GM18519 (cell line): Measurements from ENCODE around the gene ABHD12.

Experiments
- ATAC-seq: cut with Tn5 transposase; IDR thresholded peaks from one replicate; pipeline ENCODE4 v1.9.1; 2021; ENCODE audit warnings: mild to moderate bottlenecking, moderate library complexity; ENCODE audit not compliant: unreplicated experiment, low FRiP score

ABHD12 gene

DNA sequence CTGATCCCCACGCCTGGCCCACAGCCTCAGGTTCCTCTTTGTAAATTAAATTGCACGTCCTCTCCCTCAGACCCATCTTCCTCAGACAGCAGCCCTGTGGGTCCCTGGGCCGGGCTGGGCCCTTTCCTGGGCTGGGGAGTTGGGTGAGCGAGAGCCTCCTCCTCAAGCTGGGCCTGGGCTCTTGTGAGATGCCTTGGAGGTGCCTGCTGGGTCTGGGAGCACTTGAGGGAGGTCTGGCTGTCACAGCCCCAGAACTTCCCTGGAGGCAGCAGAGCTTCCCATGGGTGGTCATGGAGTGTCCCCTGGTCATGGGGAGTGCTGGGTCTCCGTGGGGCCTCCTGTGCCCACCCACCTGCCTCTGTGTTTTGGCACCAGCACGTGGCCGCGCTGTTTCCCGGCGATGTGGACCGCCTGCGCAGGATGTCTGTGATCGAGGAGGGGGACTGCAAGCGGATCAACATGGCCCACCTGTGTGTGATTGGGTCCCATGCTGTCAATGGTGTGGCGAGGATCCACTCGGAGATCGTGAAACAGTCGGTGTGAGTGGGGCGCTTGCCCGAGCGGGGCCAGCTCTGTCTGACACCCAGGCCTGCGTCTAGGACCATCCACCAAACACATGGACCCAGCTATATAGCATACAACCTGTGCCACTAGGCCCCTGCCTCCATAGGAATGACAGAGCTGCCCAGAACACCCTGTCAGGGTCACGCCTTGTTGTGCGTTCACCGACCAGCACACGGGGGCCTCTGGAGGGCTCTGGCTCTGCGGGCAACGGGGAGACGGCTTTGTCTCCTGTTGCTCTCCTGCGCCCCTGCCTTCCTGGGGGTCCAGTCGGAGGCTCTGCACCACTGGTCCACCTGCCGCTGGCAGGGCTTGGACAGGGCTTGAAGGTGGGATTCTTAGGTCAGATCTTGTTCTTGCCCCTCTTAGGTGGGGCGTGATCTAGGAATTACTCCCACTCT lies 109.8 kb downstream of the ABHD12 start:
- no peak for ATAC-seq

DNA sequence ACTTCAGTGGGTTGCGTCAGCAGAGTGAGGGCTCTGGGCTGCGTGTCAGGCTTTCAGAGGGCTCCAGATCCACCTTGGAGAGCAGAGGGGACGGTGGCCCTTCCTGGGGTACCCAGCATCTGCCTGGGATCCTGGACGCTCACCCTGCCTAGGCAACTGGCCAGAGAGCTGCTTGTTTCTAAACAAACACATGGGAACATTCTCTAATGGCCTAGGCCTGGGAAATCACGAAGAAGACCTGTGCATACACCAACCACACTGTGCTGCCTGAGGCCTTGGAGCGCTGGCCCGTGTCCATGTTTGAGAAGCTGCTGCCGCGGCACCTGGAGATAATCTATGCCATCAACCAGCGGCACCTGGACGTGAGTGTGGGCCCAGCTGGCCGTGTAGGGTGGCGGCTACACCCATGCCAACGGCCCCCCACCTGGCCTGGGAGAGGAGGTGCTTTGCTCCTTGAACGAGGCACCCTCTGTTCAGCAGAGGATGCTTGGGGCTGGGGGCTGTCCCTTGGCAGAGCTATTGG lies 110.5 kb downstream of the ABHD12 start:
- no peak for ATAC-seq

DNA sequence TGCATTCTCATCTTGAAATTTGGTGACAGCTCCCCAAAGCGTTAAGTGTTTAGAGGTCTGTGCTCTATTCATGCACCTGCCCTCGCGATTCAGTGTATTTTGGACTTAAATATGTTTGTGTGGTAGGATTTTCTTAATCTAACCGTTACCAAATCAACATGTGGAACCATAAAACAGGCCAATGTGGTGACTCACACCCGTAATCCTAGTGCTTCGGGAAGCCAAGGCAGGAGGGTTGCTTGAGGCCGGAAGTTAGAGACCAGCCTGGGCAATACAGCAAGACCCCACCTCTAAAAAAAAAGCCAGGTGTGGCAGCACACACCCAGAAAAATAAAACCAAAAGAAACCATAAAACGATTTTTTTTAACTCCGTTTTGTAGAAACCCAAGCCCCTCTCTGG lies 111.2 kb downstream of the ABHD12 start:
- ATAC-seq: no peak

DNA sequence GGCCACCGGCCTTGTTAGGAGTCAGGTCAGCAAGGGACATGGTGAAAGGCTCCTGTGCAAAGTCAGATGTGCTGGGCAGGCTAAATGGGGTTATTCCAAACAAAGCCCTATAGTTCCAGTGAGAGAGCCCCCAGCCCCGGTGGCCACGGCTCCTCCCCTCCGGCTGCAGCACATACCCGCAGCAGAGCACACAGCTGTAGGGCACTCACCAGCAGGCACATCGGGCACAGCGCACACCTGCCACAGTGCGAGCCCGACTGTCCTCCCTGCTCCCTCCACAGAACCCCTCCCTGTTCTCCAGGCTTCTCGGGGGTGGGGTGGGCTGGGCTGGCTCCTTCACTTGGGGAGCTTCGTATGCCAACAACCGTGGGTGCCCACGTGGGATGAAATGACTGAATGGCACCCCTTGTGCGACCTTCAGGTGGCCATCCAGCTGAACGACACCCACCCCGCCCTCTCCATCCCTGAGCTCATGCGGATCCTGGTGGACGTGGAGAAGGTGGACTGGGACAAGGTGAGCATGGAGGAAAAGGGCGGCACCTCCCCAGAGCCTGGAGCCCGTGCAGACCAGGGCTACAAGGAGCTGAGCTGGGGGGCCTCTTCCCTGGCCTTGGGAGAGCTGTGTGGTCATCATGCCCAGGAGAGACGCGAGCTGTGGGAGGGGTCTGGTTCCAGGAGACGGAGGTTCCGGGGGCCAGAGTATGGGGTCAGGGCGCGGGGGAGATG lies 111.8 kb downstream of the ABHD12 start:
- ATAC-seq: no peak

DNA sequence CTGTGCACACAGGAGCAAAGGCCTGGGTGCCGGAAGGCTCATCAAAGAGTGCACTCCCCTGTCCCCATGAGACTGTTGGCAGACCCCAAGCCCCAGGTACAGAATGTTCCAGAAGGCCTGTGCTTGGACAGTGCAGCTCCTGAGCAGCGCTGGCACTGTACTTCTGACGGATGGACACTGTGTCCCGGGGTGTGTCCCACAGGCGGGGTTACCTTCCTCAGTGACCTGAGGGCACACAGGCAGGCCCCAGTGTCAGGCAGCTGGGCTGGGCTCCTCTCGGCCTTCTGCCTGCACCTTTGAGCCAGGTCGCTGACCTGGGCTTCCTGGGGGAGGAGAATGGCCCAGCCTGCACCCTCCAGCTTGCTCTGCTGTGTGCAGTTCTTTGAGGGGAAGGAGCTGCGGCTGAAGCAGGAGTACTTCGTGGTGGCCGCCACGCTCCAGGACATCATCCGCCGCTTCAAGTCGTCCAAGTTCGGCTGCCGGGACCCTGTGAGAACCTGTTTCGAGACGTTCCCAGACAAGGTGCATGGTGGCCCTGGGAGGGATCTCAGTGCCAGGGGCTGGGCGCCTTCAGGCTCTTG lies 112.6 kb downstream of the ABHD12 start:
- no peak for ATAC-seq

DNA sequence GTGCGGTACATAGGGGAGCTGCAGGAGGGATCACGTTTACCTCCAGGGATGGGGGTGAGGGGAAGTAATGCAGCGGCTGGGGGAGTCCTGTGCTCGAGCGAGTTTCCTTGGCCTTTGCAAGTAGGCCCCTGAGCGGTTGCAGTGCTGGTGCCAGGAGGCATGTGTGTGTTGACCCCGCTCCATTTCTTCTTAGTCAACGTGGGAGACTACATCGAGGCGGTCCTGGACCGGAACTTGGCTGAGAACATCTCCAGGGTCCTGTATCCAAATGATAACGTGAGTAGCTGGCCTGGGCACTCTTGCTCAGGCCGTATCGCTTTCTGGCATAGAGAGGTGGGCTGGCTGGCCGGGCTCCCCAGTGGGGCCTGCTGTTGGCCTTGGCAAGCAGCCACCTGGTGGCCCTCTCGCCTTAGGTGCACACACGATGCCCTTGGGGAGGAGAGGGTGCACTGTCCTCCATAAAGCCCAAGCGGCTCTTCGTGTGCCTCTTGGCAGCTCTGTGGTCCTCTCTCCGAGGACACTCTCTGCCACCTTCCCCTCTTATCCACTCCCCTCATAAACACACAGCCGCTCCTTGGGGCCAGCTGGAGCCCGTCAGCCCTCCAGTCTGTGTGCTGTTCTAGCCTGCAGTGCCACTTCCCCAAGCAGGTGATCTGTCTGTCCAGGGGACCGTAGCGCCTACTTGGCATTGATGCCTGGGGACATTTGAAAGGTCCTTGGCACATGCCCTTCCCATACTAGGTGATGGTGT lies 113.4 kb downstream of the ABHD12 start:
- ATAC-seq: no peak

DNA sequence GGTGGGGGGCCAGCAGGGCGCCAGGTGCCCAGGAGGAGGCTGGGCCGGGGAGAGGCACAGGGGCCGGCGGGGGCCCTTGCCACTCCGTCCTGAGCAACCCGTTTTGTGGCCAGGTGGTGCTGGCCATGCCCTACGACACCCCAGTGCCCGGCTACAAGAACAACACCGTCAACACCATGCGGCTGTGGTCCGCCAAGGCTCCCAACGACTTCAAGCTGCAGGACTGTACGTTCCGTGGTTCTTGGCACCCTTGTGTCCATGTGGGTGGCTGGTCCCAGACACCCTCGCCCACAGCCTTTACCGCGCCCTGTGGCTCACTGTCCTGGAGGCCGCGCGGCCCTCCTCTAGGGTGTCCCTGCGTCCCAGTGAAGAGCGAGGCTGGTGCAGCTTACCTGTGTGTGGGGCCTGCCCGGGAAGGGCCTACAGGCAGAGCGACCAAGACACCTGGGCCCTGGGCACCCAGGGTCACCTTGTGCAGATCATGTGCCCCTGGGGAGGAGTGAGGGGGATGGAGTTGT lies 114.0 kb downstream of the ABHD12 start:
- no peak for ATAC-seq

DNA sequence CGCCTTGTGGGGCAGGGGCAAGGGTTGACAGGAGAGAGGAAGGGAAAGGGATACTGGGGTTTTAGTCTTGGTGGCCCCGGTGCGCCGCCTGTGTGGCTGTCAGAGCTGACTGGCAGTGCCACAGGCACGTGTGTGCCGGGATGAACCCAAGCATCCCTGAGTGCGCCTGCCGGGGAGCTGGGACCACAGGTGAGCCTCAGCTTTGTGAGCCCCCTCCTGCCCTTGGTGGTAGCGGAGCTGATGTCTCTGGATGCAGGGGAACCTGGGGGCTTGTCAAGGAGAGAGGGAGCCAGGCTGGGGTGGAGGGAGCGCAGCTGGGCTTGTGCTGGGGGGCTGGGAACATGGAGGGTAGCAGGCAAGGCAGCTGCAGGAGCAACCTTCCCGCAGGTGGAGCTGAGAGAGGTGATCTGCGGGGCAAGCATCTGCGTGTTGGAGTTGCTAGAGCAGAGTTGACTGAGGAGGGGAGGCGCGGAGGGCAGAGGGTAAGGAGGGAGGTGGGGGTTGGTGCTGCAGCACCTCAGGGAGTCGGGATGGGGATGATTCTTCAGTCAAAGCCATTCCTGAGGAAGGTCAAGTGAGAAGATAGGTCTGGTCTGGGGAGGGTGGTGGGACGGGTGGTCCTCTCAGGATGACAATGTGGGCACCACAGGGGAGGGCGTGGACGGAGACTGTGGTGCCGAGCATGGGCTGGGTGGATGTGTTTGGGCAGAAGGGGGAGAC lies 114.7 kb downstream of the ABHD12 start:
- ATAC-seq: no peak

DNA sequence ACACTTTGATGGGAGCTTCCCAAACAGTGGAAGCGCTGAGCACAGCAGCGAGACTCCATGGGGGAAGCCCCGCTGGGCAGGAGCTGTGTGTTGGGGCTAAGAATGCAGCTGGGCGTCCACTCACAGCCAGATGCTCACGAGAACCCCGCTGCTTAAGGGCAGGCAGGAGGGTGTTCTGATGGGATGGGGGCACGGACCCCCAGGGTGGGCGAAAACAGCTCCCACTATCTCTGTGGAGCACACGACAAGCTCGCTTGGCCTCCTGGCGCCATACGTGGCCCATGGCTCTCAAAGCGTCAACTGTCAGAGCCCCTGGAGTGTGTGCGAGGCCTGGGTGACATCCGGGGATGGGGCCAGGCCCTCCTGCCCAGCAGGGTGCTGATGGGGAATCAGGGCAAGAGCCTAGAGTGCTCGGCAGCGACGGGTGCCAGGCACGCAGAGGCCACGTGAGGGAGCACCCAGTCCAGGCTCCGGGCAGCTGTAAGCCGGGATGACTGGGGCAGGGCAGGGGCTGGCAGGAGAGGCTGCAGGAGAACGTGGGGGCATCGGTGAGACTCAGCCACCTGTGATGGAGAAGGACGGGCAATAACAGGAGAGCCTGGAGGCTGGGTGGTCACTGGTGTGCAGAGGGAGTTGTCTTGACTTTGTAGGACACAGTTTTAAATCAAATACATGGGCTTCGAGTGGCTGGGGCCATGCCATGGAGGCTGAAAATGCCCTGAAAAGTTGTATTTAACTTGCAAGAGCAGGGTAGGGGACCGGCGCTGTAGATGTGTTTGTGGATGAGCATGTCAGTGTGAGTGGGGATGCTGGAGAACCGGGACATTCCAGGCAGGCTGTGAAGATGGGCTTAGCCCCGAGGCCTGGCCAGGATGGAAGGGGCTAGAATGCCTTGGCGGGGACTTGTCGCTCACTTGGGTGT lies 115.5 kb downstream of the ABHD12 start:
- ATAC-seq: no peak

DNA sequence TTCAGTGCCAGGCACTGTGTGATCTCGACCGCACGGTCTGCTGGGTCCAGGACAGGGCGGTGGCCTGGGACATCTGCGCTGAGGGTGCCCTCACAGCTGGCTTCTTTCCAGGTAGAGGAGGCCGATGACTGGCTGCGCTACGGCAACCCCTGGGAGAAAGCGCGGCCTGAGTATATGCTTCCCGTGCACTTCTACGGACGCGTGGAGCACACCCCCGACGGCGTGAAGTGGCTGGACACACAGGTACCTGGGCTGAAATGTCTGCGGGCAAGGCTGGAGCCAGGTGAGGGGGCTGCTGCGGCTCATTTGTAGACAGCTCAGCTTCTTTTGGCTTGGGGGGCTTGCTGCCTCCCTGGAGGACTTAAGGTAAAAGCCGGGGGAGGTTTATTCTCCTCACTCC lies 116.2 kb downstream of the ABHD12 start:
- no peak for ATAC-seq

DNA sequence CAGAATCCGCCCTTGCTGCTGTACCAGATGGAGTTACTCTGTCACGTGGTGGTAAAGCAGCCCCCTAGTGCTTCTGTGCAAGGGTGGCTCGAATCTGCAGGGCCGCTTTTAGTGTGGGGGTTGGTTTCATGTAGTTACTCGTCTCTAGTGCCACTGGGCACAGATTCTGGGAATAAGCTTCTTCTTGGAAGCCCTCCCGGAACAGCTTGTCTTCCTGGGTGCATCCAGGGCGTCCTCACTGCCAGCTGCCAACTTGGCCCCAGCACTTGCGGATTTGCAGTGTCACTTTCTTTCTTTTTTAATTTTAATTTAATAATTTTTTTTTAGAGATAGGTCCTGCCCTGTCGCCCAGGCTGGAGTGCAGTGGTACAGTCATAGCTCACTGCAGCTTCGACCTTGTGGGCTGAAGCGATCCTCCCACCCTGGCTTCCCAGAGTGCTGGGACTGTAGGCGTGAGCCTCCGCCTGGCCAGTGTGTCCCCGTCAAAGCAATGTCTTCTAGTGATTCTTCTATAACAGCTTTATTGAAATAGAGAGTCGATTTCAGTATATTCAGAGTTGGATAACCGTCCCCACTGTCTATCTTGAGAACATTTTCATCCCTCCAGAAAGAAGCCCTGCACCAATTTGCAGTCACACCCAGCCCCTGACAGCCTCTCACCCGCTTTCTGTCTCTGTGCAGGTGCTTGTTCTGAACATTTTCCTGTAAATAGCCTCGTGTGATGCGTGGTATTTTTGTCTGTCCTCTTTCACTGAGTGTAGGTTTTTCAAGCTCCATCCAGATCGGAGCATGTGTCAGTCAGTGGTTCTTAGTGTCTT lies 116.9 kb downstream of the ABHD12 start:
- ATAC-seq: no peak

DNA sequence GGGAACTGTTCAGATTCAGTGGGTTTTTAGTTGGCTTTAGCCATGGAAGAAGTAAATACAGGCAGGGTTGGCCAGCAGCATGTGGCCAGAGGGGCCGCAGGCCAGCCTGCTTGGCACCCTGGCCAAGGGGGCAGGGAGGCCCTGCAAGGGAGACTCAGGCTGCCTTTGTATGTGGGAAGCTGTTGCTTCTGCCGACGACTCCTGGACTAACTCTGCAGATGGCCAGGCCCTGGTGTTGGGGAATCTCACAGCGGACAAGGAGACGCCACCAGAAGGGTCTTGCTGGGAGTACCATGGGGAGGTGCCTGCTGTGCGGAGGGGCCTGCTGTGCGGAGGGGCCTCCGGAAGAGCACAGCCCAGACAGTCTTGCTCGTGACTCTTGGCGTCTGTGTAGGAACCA lies 117.6 kb downstream of the ABHD12 start:
- ATAC-seq: no peak

DNA sequence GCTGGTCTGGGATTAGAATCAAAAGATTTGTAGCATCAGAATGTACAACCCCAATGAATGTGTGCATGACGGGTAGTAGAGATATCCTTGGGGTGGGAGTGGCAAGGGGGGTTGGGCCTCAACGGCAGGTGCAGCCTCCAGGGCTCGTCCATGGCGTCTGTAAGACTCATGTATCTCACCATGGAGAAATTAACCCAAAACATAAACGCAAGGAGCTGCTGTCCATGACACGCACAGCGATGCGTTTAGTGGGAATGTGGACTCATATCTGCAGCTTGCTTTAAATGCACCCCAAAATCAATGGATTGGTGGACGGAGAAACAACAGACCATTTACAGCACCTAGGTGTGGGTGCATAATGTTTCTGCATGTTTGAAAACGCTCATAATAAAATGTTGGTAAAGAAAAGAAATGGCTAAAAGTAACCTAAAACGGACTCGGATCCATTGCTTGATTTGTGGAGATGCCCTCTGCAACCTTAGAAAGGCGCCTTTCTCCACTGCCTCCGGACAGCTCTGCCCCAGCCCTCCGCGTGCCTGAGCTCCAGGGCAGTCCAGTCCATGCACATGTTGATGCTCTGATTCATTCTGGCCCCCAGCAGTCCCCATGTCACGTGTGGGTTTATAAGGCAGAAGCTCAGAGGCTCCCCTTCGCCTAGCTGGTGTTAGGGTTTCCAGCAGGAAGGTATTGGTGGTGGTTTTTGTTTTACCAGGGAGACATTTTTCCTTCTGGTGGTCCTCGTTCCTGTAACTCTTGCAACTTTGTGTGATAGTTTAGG lies 118.2 kb downstream of the ABHD12 start:
- no peak for ATAC-seq

DNA sequence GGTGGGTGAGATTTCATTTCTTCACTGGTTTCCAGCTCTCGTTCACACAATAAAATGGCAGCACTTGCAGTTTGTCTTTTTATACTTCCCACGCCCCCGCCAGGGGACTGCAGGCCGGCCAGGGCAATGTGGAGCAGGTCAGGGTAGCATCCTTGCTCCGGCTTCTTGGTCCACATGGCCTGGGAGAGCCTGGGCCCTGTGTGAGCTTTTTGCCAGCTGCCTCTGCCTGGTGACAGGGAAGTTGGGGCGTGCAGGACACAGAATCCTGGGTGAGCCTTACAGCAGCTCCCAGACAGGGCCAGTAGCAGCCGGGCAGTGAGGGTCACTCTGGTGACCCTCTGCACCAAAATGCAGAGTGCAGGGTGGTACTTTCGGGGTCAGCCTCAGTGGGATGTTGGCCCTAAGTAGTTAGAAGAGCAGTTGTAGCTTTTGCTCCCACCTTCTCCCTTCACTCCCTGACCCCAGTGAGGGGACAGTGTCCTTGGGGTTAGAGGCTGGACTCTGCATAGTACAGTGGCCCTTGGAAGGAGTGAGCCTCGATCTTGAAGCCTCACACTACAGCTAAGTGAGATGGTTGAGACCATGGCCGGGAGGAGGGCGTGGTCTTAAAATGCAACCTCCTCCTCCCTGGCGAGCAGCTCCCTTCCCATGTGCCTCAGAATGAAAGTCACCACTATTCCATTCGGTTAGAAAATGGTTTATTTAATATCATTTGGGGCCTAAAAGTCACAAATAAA lies 119.0 kb downstream of the ABHD12 start:
- ATAC-seq: no peak

DNA sequence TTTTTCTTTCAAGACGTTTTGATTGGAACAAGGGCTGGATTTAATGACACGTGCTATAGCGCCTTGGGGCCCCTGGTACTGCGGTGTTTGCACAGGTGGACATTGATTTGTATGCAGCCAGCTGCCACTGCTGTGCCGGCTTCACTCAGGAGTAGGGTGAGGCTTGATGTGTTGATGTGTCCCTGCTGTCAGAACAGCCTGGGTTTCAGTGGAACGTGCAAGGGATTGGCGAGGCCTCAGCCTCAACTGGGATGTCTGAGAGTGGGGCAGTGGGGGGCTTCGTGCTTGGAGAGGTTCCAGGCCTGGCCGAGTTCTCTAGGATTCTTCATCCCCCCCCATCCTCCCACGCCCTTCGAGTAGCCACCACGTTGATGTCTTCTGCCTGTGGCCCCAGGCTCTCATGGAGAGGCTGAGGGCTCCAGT lies 119.8 kb downstream of the ABHD12 start:
- no peak for ATAC-seq

DNA sequence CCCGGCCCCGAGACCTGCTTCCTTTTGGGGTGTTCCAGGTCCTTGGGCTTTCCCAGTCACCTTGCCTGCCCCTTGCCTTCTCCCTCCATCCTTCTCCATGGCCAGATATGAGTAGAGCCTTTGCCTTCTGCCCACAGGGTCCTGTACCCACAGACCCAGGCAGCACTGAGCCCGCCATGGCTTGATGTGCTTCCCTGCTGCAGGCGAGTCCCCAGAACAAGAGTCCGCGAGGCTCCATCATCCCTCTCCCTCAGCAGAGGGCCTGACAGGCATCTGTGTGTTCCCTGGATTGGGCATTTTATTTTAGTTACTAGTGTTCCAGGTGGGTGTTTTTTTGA lies 120.8 kb downstream of the ABHD12 start:
- no peak for ATAC-seq
